ENCODE data around the gene PSMD2. TPM values are rescaled to one million over a fixed set of nuclear protein-coding genes. Genes with fewer than 3 reads are reported as not detected.

The PSMD2 gene
- total RNA-seq, 1 donor from 2014 or later, result 223 TPM

DNA sequence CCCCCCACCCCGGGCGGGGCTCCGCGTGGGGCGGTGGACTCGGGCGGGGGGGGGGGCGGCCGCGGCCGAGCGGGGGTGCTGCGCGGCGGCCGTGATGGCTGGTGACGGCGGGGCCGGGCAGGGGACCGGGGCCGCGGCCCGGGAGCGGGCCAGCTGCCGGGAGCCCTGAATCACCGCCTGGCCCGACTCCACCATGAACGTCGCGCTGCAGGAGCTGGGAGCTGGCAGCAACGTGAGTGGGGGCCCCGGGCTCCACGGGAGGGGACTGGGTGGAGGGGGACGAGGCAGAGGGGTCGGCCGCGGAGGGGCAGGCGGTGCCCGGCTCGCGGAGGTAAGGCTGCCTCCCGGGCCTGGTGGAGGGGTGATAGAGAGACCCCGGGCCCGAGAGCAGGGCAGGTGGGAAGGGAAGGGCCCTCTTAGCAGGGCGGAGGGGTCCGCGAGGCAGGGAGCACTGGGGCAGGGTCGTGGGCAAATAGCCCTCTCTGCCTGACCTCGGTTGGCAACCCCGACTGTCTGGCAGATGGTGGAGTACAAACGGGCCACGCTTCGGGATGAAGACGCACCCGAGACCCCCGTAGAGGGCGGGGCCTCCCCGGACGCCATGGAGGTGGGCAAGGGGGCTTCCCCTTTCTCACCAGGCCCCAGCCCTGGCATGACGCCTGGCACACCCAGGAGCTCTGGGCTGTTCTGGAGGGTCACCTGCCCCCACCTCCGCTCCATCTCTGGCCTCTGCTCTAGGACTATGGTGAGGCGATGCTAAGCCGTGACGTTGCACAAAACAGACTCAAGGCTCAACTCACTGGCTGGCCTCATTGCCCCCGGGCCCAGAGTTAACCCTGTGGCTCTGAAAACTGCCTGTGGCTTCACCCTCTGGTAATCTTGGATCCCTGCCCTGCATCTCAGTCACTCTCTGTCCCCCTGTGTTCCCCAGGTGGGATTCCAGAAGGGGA is 22.8 kb upstream of the PSMD2 start, which contains the start of gene ECE2:
Gene ECE2, plus strand, starts transcription at position 62 of the 950 bp plus-strand sequence. Its CDS starts 132 bp downstream, at position 194.
- intact Hi-C loops (cut with micrococcal nuclease), result no loop called here

- intact Hi-C loops (cut with micrococcal nuclease), result no loop called here
Observed at GRCh38 chr3:184277366-184277765, 21.7 kb upstream of the PSMD2 start.

- intact Hi-C loops (cut with micrococcal nuclease), result no loop called here
Observed at GRCh38 chr3:184282941-184283340, 16.1 kb upstream of the PSMD2 start.

GRCh38 chr3:184283681-184284080 is 15.4 kb upstream of the PSMD2 start:
- intact Hi-C loops (cut with micrococcal nuclease), result no loop called here

- intact Hi-C loops (cut with micrococcal nuclease), result no loop called here
Observed at GRCh38 chr3:184284696-184285095, 14.3 kb upstream of the PSMD2 start.

GRCh38 chr3:184289426-184289938 is 9.6 kb upstream of the PSMD2 start:
- intact Hi-C loops (cut with micrococcal nuclease), result loop anchor here (1.0 to 2.0 kb wide), 8 partner anchors 9 to 394 kb away; partner anchors contain the start of gene ABCC5

DNA sequence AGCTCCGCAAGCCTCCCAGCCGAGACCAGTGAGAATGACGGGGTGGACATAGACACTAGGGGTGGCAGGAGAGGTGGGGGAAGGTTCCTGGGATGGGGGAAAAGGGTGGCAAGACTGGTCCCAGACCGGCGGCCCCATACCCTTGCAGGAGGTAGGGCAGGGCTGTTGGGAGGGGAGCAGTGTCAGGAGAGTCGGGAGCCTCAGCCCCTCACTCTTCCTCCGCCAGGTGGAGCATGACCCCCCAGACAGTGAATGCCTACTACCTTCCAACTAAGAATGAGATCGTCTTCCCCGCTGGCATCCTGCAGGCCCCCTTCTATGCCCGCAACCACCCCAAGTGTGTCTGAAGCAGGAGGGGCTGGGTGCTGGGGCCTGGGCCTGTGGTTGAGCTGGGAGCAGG is 8.7 kb upstream of the PSMD2 start:
- intact Hi-C loops (cut with micrococcal nuclease), result no loop called here

- intact Hi-C loops (cut with micrococcal nuclease), result no loop called here
Observed at GRCh38 chr3:184291044-184291737, 7.8 kb upstream of the PSMD2 start.

DNA sequence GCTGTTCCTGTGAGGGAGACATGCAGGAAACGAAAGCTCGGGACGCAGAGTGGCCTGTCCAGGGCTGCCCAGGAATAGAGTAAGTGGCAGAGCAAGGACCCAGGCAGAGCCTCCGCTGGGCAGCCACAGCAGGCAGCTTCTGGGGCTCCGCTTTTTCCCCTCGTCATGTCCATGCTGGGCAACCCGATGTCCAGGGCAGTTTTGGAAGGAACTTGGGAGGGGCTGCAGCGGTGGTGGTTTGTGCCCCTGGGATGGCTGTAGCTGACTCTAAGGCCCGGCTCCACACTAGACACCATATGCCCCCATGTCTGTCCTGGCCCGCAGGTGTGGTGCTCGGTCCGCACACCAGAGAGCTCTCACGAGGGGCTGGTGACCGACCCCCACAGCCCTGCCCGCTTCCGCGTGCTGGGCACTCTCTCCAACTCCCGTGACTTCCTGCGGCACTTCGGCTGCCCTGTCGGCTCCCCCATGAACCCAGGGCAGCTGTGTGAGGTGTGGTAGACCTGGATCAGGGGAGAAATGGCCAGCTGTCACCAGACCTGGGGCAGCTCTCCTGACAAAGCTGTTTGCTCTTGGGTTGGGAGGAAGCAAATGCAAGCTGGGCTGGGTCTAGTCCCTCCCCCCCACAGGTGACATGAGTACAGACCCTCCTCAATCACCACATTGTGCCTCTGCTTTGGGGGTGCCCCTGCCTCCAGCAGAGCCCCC is 7.1 kb upstream of the PSMD2 start:
- intact Hi-C loops (cut with micrococcal nuclease), result no loop called here

DNA sequence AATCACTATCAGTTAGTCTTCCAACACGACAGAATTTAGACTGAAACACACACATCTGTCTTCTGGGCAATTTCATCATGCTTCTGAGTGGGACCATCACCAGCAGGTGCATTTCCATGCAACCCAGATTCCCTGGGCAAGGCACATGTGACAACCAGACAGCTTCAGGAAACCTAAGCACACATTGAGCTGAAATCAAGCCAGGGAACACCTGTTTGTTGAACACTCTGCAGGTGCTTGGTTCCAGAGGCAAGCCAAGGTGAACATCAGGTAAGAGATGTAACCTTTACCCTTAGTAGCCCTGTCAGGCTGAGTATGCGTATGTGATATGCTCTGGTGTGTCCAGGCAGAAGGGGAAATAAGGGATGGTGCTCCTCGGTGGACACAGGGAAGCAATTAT is 3.3 kb upstream of the PSMD2 start:
- intact Hi-C loops (cut with micrococcal nuclease), result loop anchor here (5.0 kb wide), 4 partner anchors 598 to 1292 kb away; partner anchors contain the start of genes KLHL24, SENP2 and YEATS2

DNA sequence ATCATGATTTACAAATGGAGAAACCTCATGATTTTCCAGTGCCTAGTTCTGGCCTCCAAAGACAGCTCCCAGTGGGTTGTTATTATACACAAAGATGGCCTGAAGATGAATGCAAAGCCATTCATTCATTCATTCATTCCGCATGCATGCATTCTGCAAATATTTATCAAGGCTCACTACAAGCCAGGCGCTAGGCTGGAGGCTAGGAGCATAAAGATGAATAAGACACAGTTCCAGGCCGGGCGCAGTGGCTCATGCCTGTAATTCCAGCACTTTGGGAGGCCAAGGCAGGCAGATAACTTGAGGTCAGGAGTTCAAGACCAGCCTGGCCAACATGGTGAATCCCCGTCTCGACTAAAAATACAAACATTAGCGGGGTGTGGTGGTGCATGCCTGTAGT is 2.4 kb upstream of the PSMD2 start:
- intact Hi-C loops (cut with micrococcal nuclease), result loop anchor here (5.0 kb wide), 4 partner anchors 599 to 1291 kb away; partner anchors contain the start of genes KLHL24, SENP2 and YEATS2

- intact Hi-C loops (cut with micrococcal nuclease), result loop anchor here (1.0 to 5.0 kb wide), 15 partner anchors 15 to 1288 kb away; partner anchors contain the start of genes ABCC5, ABCF3, AP2M1 and EEF1AKMT4
Observed at GRCh38 chr3:184299488-184300377, 692 bp downstream of the PSMD2 start.

DNA sequence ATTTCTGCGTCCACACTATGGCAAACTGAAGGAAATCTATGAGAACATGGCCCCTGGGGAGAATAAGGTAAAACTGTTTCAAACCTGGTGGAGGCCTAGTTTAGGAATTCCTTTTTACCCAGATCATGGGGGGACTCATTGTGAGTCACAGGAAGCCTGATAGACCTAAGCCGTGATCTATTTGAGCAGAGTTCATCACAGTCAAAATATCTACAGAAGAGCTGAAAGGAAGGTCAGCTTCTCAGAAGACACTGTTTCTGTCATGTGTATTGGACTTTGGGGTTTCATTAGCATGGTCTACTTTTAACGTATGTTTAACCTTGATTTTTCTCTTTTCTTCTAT is 1.3 kb downstream of the PSMD2 start:
- intact Hi-C loops (cut with micrococcal nuclease), result no loop called here

DNA sequence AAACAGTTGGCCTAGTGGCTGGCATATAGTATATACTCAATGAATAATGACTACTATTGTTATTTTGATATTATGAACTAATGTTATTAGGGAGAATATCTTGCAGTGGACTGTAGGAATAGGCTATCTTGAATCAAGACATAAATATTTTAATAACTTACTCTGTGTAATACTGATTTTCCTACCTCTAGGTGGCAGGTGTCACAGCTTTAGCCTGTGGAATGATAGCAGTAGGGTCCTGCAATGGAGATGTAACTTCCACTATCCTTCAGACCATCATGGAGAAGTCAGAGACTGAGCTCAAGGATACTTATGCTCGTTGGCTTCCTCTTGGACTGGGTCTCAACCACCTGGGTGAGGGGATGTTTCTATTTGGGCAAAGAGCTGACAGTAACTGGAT is 6.5 kb downstream of the PSMD2 start:
- intact Hi-C loops (cut with micrococcal nuclease), result no loop called here

DNA sequence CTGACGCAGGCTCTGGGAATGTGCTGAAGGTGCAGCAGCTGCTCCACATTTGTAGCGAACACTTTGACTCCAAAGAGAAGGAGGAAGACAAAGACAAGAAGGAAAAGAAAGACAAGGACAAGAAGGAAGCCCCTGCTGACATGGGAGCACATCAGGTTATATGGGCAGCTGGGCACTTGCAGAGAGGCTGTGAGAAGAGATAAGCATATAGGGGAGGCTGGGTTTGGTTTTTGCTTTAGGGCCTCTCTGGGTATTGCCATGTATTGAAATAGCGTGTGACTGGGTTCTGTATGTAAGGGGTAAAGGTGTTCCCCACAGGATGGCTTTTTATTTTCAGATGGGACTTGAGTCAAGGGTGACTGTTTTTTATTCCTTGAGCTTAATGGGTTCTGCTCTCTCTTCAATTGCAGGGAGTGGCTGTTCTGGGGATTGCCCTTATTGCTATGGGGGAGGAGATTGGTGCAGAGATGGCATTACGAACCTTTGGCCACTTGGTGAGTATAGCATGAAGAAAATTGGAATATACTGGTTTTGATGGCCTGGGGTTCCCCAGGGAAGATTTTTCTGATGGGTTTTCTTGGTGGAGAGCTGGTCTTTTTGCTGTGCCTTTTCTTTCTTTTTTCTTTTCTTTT is 7.4 kb downstream of the PSMD2 start:
- intact Hi-C loops (cut with micrococcal nuclease), result no loop called here

DNA sequence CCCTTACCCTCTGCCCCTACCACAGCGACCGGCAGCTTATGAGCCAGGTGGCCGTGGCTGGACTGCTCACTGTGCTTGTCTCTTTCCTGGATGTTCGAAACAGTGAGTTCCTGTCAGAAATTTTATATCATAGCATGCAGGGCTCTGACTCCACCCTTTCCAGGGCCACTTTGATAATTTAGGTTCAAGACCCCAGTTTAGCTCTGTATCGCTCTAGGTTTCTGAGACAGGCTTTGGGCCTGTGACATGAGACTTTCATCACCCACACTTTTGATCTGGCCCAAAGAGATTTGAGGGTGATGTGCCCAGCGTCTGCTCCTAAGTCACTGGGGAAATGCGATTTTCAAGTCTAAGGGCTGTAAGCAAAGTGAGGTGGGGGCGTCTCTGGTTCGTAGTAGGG is 8.9 kb downstream of the PSMD2 start:
- intact Hi-C loops (cut with micrococcal nuclease), result no loop called here

GRCh38 chr3:184308744-184309143 is 9.7 kb downstream of the PSMD2 start:
- intact Hi-C loops (cut with micrococcal nuclease), result no loop called here

- intact Hi-C loops (cut with micrococcal nuclease), result loop anchor here (5.0 to 10.0 kb wide), 2 partner anchors 294 to 757 kb away; partner anchors contain the start of genes ABCC5 and KLHL6
Observed at GRCh38 chr3:184311633-184312032, 12.6 kb downstream of the PSMD2 start.

- intact Hi-C loops (cut with micrococcal nuclease), result loop anchor here (1.0 to 10.0 kb wide), 12 partner anchors 15 to 1624 kb away; partner anchors contain the start of genes ABCC5, ABCF3, AP2M1 and EEF1AKMT4
Observed at GRCh38 chr3:184314363-184314699, 15.3 kb downstream of the PSMD2 start, which contains the start of gene EIF4G1. Gene EIF4G1 (plus strand): TSS chr3:184314606. CDS start chr3:184315797, 1,191 bp downstream.
